Caco-2 (cell line): ENCODE measurements around the gene PP2D1. TPM values are rescaled to one million over a fixed set of nuclear protein-coding genes. Genes with fewer than 3 reads are reported as not detected.

Source experiments
- BruUV-seq: library from RNA; stranded (reverse); fragments of 400-500 nt; replicated peaks from 2 replicates; lab custom pipeline; 2021; lab: Mats Ljungman, UMichigan
- CTCF ChIA-PET: fragments of 300-600 bp; sonication (Branson Sonifier 250); formaldehyde crosslinking; loops from one replicate; lab custom pipeline; 2022; ENCODE audit warnings: antibody characterized with exemption; lab: Charles Lee
- POLR2A ChIA-PET: fragments of 300-600 bp; sonication (Branson Sonifier 250); formaldehyde crosslinking; loops from one replicate; lab custom pipeline; 2022; ENCODE audit warnings: antibody characterized with exemption; lab: Charles Lee
- DNase-seq, 2 experiments: peaks; one replicate each; pipeline versions ENCODE4 v3.0.0 to v3.0.0-alpha.2; 2020 to 2022
- H3K27me3 ChIP-seq: replicated peaks from 2 replicates; pipeline ENCODE4 v1.6.0; 2011; ENCODE audit warnings: low read length; ENCODE audit not compliant: control insufficient read depth, insufficient read depth
- H3K36me3 ChIP-seq: 2 replicates; pipeline ENCODE4 v1.5.1; 2011; ENCODE audit warnings: low read length; ENCODE audit not compliant: control insufficient read depth, insufficient read depth
- H3K4me1 ChIP-seq: fragments of 250-450 bp; sonication (Bioruptor Pico); 2 replicates; pipeline ENCODE4 v1.5.1; 2020; ENCODE audit warnings: mild to moderate bottlenecking
- H3K4me3 ChIP-seq: 2 replicates; pipeline ENCODE4 v1.5.1; 2011; ENCODE audit warnings: low read depth, mild to moderate bottlenecking, control low read depth, low read length
- H3K9me3 ChIP-seq: fragments of 250-450 bp; sonication (Bioruptor Pico); 2 replicates; pipeline ENCODE4 v1.5.1; 2020; ENCODE audit warnings: mild to moderate bottlenecking, moderate library complexity
- H3K27ac Mint-ChIP-seq: one replicate; pipeline ENCODE4 v1.8.0; 2022; ENCODE audit warnings: mixed read lengths; ENCODE audit not compliant: unreplicated experiment
- H3K27me3 Mint-ChIP-seq: one replicate; pipeline ENCODE4 v1.8.0; 2022; ENCODE audit warnings: mixed read lengths; ENCODE audit not compliant: insufficient read depth, unreplicated experiment
- H3K36me3 Mint-ChIP-seq: one replicate; pipeline ENCODE4 v1.8.0; 2022; ENCODE audit warnings: mild to moderate bottlenecking, mixed read lengths; ENCODE audit not compliant: insufficient read depth, unreplicated experiment
- H3K4me1 Mint-ChIP-seq: one replicate; pipeline ENCODE4 v1.8.0; 2022; ENCODE audit warnings: low read depth, mixed read lengths; ENCODE audit not compliant: unreplicated experiment
- H3K4me3 Mint-ChIP-seq: one replicate; pipeline ENCODE4 v1.8.0; 2022; ENCODE audit warnings: mild to moderate bottlenecking, moderate library complexity, mixed read lengths; ENCODE audit not compliant: unreplicated experiment
- H3K9me3 Mint-ChIP-seq: one replicate; pipeline ENCODE4 v1.8.0; 2022; ENCODE audit warnings: mixed read lengths; ENCODE audit not compliant: unreplicated experiment
- intact Hi-C: fragments of 100-400 bp; cut with micrococcal nuclease; formaldehyde crosslinking; loops from one replicate; pipeline ENCODE4 v1.10.0; 2022; ENCODE audit not compliant: unreplicated experiment
- total RNA-seq: library from RNA; stranded (reverse); gene quantifications from 2 replicates; pipeline ENCODE4 v1.2.3, GENCODE V29; 2022
- TF ChIP-seq, protein P1 (sequence below), 2 experiments: fragments of 200-600 bp in 1 of 2; IDR thresholded peaks; 1 replicate in 1 of 2; 2 replicates in 1 of 2; pipeline versions ENCODE4 v1.5.1 to v1.8.0; 2011 to 2022; ENCODE audit warnings: antibody characterized with exemption in 1 of 2, control low read depth in 1 of 2, inconsistent platforms in 1 of 2, low read depth in 1 of 2, low read length in 1 of 2, mild to moderate bottlenecking in 1 of 2, moderate library complexity in 1 of 2; ENCODE audit not compliant: insufficient read depth in 1 of 2, severe bottlenecking in 1 of 2, unreplicated experiment in 1 of 2

PP2D1 gene
- total RNA-seq, 1 experiment from 2014 or later, result not detected

DNA sequence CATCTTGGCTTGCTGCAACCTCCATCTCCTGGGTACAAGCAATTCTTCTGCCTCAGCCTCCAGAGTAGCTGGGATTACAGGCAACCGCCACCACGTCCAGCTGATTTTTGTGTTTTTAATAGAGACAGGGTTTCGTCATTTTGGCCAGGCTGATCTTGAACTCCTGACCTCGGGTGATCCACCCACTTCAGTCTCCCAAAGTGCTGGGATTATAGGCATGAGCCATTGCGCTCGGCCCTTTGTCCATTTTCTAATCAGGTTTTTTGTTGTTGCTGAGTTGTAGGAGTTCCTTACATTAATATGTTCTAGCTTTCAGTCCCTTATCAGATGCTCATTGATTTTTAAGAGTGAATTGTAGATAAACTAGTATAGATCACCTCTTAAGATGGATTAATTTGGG lies 44.9 kb downstream of the PP2D1 start:
- peaks cover 12% of the 10 kb centered on the region for H3K4me1 Mint-ChIP-seq
- ChIA-PET CTCF (no interaction called here), POLR2A (no interaction called here)
- Histone ChIP-seq H3K4me1 (peaks cover 7% of the 10 kb centered on the region; the same call in 1 of the 2 replicates), H3K4me3 (no peak overlapping the region), H3K9me3 (no peaks in the 10 kb centered on the region), H3K27me3 (no peaks in the 10 kb centered on the region), H3K36me3 (no peaks in the 10 kb centered on the region; the same call in 1 of the 2 replicates)
- no peak overlapping the region for H3K4me3 Mint-ChIP-seq
- intact Hi-C loops, result no loop called here
- no peak for DNase-seq
- H3K27ac Mint-ChIP-seq, result no peak overlapping the region
- no TSS peak for BruUV-seq
- H3K9me3 Mint-ChIP-seq, result no peaks in the 10 kb centered on the region
- H3K36me3 Mint-ChIP-seq, result peaks cover 22% of the 10 kb centered on the region
- TF ChIP-seq, protein P1, sequence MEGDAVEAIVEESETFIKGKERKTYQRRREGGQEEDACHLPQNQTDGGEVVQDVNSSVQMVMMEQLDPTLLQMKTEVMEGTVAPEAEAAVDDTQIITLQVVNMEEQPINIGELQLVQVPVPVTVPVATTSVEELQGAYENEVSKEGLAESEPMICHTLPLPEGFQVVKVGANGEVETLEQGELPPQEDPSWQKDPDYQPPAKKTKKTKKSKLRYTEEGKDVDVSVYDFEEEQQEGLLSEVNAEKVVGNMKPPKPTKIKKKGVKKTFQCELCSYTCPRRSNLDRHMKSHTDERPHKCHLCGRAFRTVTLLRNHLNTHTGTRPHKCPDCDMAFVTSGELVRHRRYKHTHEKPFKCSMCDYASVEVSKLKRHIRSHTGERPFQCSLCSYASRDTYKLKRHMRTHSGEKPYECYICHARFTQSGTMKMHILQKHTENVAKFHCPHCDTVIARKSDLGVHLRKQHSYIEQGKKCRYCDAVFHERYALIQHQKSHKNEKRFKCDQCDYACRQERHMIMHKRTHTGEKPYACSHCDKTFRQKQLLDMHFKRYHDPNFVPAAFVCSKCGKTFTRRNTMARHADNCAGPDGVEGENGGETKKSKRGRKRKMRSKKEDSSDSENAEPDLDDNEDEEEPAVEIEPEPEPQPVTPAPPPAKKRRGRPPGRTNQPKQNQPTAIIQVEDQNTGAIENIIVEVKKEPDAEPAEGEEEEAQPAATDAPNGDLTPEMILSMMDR (IDR thresholded peaks at IDR 0.05; ENCODE audit: insufficient read depth in 1 of 2, low read depth in 1 of 2, low read length in 1 of 2, severe bottlenecking in 1 of 2, unreplicated experiment in 1 of 2), result no peak
- no peaks in the 10 kb centered on the region for H3K27me3 Mint-ChIP-seq

DNA sequence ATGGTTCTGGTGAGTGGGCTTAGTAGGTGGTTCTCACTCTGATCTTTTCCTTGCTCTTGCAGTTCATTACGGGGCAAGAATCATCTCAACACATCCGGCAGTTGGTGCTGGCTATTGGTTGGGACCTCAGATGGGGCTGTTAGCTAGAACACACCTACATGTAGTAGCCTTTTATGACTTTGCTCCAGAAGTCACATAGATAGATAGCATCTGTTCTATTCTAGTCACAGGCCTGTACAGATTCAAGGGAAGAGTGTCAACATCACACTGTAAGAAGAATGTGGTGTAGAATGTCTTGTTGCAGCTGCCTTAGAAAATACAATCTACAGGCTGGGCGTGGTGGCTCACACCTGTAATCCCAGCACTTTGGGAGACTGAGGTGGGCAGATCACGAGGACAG lies 50.1 kb downstream of the PP2D1 start:
- Mint-ChIP-seq H3K4me3 (no peak overlapping the region), H3K36me3 (peaks cover 30% of the 10 kb centered on the region), H3K4me1 (no peaks in the 10 kb centered on the region), H3K27me3 (no peaks in the 10 kb centered on the region), H3K9me3 (no peaks in the 10 kb centered on the region), H3K27ac (no peak overlapping the region)
- H3K36me3 ChIP-seq, result no peaks in the 10 kb centered on the region; the same call in 1 of the 2 replicates
- DNase-seq, result no peak
- H3K4me1 ChIP-seq, result peaks cover 3% of the 10 kb centered on the region
- no peaks in the 10 kb centered on the region for H3K9me3 ChIP-seq
- intact Hi-C loops, result no loop called here
- H3K4me3 ChIP-seq, result no peak overlapping the region
- ChIA-PET POLR2A (no interaction called here), CTCF (no interaction called here)
- no TSS peak for BruUV-seq
- no peaks in the 10 kb centered on the region for H3K27me3 ChIP-seq
- TF ChIP-seq, protein P1 (IDR thresholded peaks at IDR 0.05; ENCODE audit: insufficient read depth in 1 of 2, low read depth in 1 of 2, low read length in 1 of 2, severe bottlenecking in 1 of 2, unreplicated experiment in 1 of 2), result no peak

DNA sequence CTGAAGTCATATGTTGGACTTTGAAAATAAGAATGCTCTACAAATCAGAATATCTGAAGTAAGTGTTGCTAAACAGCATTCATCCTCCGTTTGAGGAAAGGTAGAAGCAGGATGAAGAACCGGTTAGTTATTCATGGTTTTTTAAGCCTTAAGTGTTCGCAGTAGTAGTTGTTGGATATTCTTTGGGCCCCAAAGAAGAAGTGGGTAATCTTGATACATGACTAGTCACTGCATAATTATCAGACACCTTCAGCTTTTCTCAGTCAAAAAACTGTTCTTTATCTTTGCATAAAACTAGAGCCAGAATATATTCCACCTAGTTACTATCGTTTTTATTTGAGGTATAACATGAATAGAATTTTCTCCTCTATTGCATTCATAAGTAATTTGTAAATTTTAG lies 51.4 kb downstream of the PP2D1 start:
- H3K27me3 Mint-ChIP-seq, result no peaks in the 10 kb centered on the region
- TF ChIP-seq, protein P1 (IDR thresholded peaks at IDR 0.05; ENCODE audit: insufficient read depth in 1 of 2, low read depth in 1 of 2, low read length in 1 of 2, severe bottlenecking in 1 of 2, unreplicated experiment in 1 of 2), result no peak
- CTCF ChIA-PET, result no interaction called here
- no peak overlapping the region for H3K27ac Mint-ChIP-seq
- Histone ChIP-seq H3K4me3 (no peak overlapping the region), H3K36me3 (peaks cover 2% of the 10 kb centered on the region; the same call in 1 of the 2 replicates), H3K4me1 (peaks cover 5% of the 10 kb centered on the region), H3K9me3 (no peaks in the 10 kb centered on the region), H3K27me3 (no peaks in the 10 kb centered on the region)
- H3K4me3 Mint-ChIP-seq, result no peak overlapping the region
- no peaks in the 10 kb centered on the region for H3K4me1 Mint-ChIP-seq
- POLR2A ChIA-PET, result no interaction called here
- BruUV-seq, result no TSS peak
- intact Hi-C loops, result no loop called here
- DNase-seq, result no peak
- H3K9me3 Mint-ChIP-seq, result no peaks in the 10 kb centered on the region
- peaks cover 27% of the 10 kb centered on the region for H3K36me3 Mint-ChIP-seq
